Tibial nerve (tissue), 4 donors: ENCODE measurements around the gene EXTL1. TPM values are rescaled to one million over a fixed set of nuclear protein-coding genes. Genes with fewer than 3 reads are reported as not detected.

ENCODE experiments used
- DNase-seq, 2 donors: peaks; one replicate each; pipeline ENCODE4 v3.0.0-alpha.2; 2019; ENCODE audit warnings: low spot score in 2 of 2
- H3K27ac ChIP-seq, 4 donors: fragments of 200-600 bp; sonication (generic) in 3 of 4; one replicate each; pipeline ENCODE4 v1.5.1; 2017 to 2019; ENCODE audit warnings: mild to moderate bottlenecking in 1 of 4
- H3K27me3 ChIP-seq, 2 donors: fragments of 200-600 bp; sonication (generic) in 1 of 2; one replicate each; pipeline versions ENCODE4 v1.5.1 to v1.6.0; 2017 to 2019
- H3K36me3 ChIP-seq, 3 donors: fragments of 200-600 bp; sonication (generic); one replicate each; pipeline ENCODE4 v1.5.1; 2018 to 2019
- H3K4me1 ChIP-seq, 4 donors: fragments of 200-600 bp; sonication (generic) in 3 of 4; one replicate each; pipeline ENCODE4 v1.5.1; 2017 to 2019
- H3K4me3 ChIP-seq, 4 donors: fragments of 200-600 bp; sonication (generic) in 3 of 4; one replicate each; pipeline ENCODE4 v1.5.1; 2017 to 2019; ENCODE audit warnings: mild to moderate bottlenecking in 1 of 4, moderate library complexity in 1 of 4
- H3K9me3 ChIP-seq, 4 donors: fragments of 200-600 bp; sonication (generic) in 3 of 4; one replicate each; pipeline ENCODE4 v1.5.1; 2017 to 2019
- EP300 ChIP-seq, 2 donors: sonication (generic); formaldehyde crosslinking; IDR thresholded peaks; one replicate each; pipeline ENCODE4 v1.6.1; 2017; ENCODE audit warnings: antibody characterized with exemption in 2 of 2, mild to moderate bottlenecking in 1 of 2
- POLR2A ChIP-seq, 2 donors: fragments of 450-650 bp; IDR thresholded peaks; one replicate each; pipeline ENCODE4 v1.6.1; 2017; ENCODE audit warnings: antibody characterized with exemption in 2 of 2, mild to moderate bottlenecking in 2 of 2, moderate library complexity in 2 of 2
- WGBS, 2 donors: methylation state at CpG; one replicate each; pipeline ENCODE4 v1.1.5; 2018; 5-methylcytosine and 5-hydroxymethylcytosine counted together
- total RNA-seq, 4 donors: library from RNA; depleted of rRNA; stranded (reverse); fragments of >200 nt; gene quantifications; one replicate each; pipeline ENCODE4 v1.1.0, GENCODE V29; 2016
- TF ChIP-seq, protein P1 (sequence below), 5 experiments: fragments of 200-600 bp in 3 of 5; fragments of 450-650 bp in 2 of 5; sonication (generic) in 3 of 5; IDR thresholded peaks; one replicate each; pipeline ENCODE4 v1.5.1; 2016 to 2019; ENCODE audit warnings: antibody characterized with exemption in 5 of 5, mild to moderate bottlenecking in 3 of 5, moderate library complexity in 2 of 5

The EXTL1 gene
- total RNA-seq, 4 donors from 2014 or later, result 30.6 to 44.3 (median 34.6) TPM

DNA sequence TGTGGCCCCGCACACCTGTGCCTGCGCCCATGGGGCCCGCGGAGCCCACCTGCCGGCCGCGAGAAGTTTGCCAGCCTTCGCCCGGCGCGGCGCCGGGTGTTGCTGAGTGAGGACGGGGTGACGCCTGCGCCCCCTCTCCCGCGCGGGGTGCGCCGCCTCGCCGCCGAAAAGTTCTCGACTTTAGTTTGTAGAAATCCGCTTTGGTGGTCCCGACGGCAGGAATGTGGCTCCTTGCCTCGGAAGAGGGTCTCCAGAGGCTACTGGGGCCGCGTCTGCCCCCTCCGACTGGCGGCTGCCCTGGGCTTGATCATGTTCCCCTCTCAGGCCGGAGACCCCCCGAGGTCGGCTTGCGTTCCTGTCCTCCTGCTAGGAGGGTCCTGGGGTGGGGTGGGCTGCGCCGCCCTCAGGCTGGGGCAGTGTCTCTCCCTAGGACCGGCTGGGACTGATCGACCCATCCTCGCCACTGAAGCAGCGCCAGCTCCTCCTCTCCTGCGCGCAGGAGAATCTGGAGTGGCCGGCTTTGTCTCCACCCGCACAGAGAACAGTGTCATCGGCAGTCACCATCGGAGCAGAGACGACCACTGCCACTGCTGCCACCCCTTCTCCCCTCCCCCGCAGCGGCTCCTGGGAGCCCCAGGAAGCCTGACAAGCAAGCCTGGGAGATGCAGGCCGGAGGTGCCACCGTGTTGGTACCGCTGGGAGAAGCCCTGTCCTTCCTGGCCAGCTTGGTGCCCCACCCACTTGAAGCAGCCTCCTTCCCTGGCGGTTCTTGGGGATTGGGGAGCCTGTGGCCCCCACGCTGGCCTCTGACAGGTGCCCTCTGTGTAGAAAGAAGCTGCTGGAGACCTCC is 24.9 kb downstream of the EXTL1 start:
- H3K4me1 ChIP-seq, result peaks cover 0 to 17% (median 5%) of the 10 kb centered on the region in 4 donors
- WGBS, 2 donors, result 5 to 8% methylated on average over 50 of the region's 57 CpGs
- no peak for DNase-seq
- H3K27me3 ChIP-seq, result peaks cover 0 to 71% of the 10 kb centered on the region in 2 donors
- TF ChIP-seq EP300 (IDR thresholded peaks at IDR 0.05), result no peak
- no peak for TF ChIP-seq POLR2A (IDR thresholded peaks at IDR 0.05)
- TF ChIP-seq, protein P1, sequence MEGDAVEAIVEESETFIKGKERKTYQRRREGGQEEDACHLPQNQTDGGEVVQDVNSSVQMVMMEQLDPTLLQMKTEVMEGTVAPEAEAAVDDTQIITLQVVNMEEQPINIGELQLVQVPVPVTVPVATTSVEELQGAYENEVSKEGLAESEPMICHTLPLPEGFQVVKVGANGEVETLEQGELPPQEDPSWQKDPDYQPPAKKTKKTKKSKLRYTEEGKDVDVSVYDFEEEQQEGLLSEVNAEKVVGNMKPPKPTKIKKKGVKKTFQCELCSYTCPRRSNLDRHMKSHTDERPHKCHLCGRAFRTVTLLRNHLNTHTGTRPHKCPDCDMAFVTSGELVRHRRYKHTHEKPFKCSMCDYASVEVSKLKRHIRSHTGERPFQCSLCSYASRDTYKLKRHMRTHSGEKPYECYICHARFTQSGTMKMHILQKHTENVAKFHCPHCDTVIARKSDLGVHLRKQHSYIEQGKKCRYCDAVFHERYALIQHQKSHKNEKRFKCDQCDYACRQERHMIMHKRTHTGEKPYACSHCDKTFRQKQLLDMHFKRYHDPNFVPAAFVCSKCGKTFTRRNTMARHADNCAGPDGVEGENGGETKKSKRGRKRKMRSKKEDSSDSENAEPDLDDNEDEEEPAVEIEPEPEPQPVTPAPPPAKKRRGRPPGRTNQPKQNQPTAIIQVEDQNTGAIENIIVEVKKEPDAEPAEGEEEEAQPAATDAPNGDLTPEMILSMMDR (IDR thresholded peaks at IDR 0.05), result no peak
- H3K27ac ChIP-seq, result no peak overlapping the region
- H3K36me3 ChIP-seq, result no peaks in the 10 kb centered on the region
- H3K4me3 ChIP-seq, result peak overlapping the region in 1 of 4 donors; percentile 30
- H3K9me3 ChIP-seq, result no peaks in the 10 kb centered on the region

DNA sequence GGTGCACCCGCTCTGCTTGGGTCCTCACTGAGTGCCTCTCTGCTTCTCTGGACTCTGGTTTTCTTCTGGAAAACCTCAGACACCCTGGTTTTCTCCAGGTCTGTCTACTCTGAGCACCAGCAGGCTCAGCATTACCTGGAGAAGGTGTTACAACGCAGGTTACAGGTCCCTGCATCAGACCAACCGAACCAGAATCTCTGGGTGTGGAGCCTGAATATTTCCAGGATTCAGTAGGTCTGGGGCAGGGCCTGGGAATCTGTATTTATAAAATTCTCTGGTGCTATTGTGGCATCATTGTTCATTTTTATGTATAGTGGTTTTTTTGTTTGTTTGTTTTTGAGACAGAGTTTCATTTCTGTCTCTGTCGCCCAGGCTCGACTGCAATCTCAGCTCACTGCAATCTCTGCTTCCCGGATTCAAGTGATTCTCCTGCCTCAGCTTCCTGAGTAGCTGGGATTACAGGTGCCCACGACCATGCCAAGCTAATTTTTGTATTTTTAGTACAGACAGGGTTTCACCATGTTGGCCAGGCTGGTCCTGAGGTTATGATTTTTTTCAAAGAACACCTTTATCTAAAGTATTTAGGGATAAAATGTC is 25.8 kb downstream of the EXTL1 start:
- H3K27ac ChIP-seq, result no peak overlapping the region
- peaks cover 0 to 17% (median 5%) of the 10 kb centered on the region in 4 donors for H3K4me1 ChIP-seq
- H3K9me3 ChIP-seq, result no peaks in the 10 kb centered on the region
- no peak overlapping the region for H3K4me3 ChIP-seq
- TF ChIP-seq POLR2A (IDR thresholded peaks at IDR 0.05) (no peak), EP300 (IDR thresholded peaks at IDR 0.05) (no peak)
- TF ChIP-seq, protein P1 (IDR thresholded peaks at IDR 0.05), result no peak
- 76 to 81% methylated on average over 6 to 7 of the region's 7 CpGs for WGBS, 2 donors
- peaks cover 0 to 74% of the 10 kb centered on the region in 2 donors for H3K27me3 ChIP-seq
- H3K36me3 ChIP-seq, result no peaks in the 10 kb centered on the region
- no peak for DNase-seq

GRCh38 chr1:26049531-26050247 is 28.1 kb downstream of the EXTL1 start:
- TF ChIP-seq EP300 (IDR thresholded peaks at IDR 0.05) (no peak), POLR2A (IDR thresholded peaks at IDR 0.05) (no peak)
- TF ChIP-seq, protein P1 (IDR thresholded peaks at IDR 0.05), result no peak
- peaks cover 0 to 17% (median 5%) of the 10 kb centered on the region in 4 donors for H3K4me1 ChIP-seq
- WGBS, 2 donors, result 67 to 69% methylated on average over 10 of the region's 10 CpGs
- H3K27ac ChIP-seq, result no peak overlapping the region
- no peak for DNase-seq
- H3K36me3 ChIP-seq, result no peaks in the 10 kb centered on the region
- H3K9me3 ChIP-seq, result no peaks in the 10 kb centered on the region
- H3K27me3 ChIP-seq, result peaks cover 0 to 74% of the 10 kb centered on the region in 2 donors
- no peak overlapping the region for H3K4me3 ChIP-seq

- no peak overlapping the region for H3K27ac ChIP-seq
- no peak for DNase-seq
- no peaks in the 10 kb centered on the region for H3K36me3 ChIP-seq
- H3K4me1 ChIP-seq, result peaks cover 0 to 14% (median 5%) of the 10 kb centered on the region in 4 donors
- H3K9me3 ChIP-seq, result no peaks in the 10 kb centered on the region
- peaks cover 0 to 70% of the 10 kb centered on the region in 2 donors for H3K27me3 ChIP-seq
- TF ChIP-seq EP300 (IDR thresholded peaks at IDR 0.05) (no peak), POLR2A (IDR thresholded peaks at IDR 0.05) (no peak)
- TF ChIP-seq, protein P1 (IDR thresholded peaks at IDR 0.05), result no peak
- H3K4me3 ChIP-seq, result no peak overlapping the region
- WGBS, 2 donors, result 79 to 88% methylated on average over 6 of the region's 6 CpGs
These were observed 28.7 kb downstream of the EXTL1 start for GRCh38 chr1:26050248-26050640.
